GM23248 (cell line): ENCODE measurements around the gene WSB1.

ENCODE experiments used
- EZH2 ChIP-seq: fragments of 200-600 bp; sonication (generic); IDR thresholded peaks from 2 replicates; pipeline ENCODE4 v1.6.1; 2018; ENCODE audit warnings: antibody characterized with exemption, mild to moderate bottlenecking; ENCODE audit not compliant: insufficient read depth, poor library complexity, severe bottlenecking
- EZH2phosphoT487 ChIP-seq: fragments of 200-600 bp; sonication (generic); IDR thresholded peaks from 2 replicates; pipeline ENCODE4 v1.6.1; 2018; ENCODE audit warnings: antibody characterized with exemption, moderate library complexity, mild to moderate bottlenecking, low read depth; ENCODE audit not compliant: insufficient read depth

GRCh38 chr17:27313301-27313700 lies 19.4 kb downstream of the WSB1 start:
- TF ChIP-seq EZH2 = no peak
- no peak for TF ChIP-seq EZH2phosphoT487
